Endothelial cell (in vitro differentiated cells): ENCODE measurements around the gene GATAD2B. TPM values are rescaled to one million over a fixed set of nuclear protein-coding genes. Genes with fewer than 3 reads are reported as not detected.

Experiments
- DNase-seq: peaks from one replicate; pipeline ENCODE4 v3.0.0; 2021; ENCODE audit warnings: low spot score
- H3K27ac Mint-ChIP-seq: one replicate; pipeline ENCODE4 v1.8.0; 2021; ENCODE audit warnings: mixed read lengths, inconsistent platforms; ENCODE audit not compliant: unreplicated experiment
- H3K27me3 Mint-ChIP-seq: one replicate; pipeline ENCODE4 v1.8.0; 2021; ENCODE audit warnings: mild to moderate bottlenecking, moderate library complexity, mixed read lengths, inconsistent platforms; ENCODE audit not compliant: unreplicated experiment
- H3K36me3 Mint-ChIP-seq: one replicate; pipeline ENCODE4 v1.8.0; 2021; ENCODE audit warnings: mild to moderate bottlenecking, low read depth, mixed read lengths, inconsistent platforms; ENCODE audit not compliant: unreplicated experiment
- H3K4me1 Mint-ChIP-seq: one replicate; pipeline ENCODE4 v1.8.0; 2021; ENCODE audit warnings: mild to moderate bottlenecking, mixed read lengths, inconsistent platforms; ENCODE audit not compliant: unreplicated experiment
- H3K4me3 Mint-ChIP-seq: one replicate; pipeline ENCODE4 v1.8.0; 2021; ENCODE audit warnings: mild to moderate bottlenecking, mixed read lengths, inconsistent platforms; ENCODE audit not compliant: unreplicated experiment
- H3K9me3 Mint-ChIP-seq: one replicate; pipeline ENCODE4 v1.8.0; 2021; ENCODE audit warnings: mixed read lengths, inconsistent platforms; ENCODE audit not compliant: unreplicated experiment
- total RNA-seq: library from RNA; stranded (reverse); fragmentation: NEBNext Ultra II Directional; extraction: Animal tissue kit (Norgen Biotek cat#: 25700); gene quantifications from one replicate; pipeline ENCODE4 v1.2.1, GENCODE V29; 2021; ENCODE audit not compliant: unreplicated experiment
- TF ChIP-seq, protein P1 (sequence below): fragments of 200-600 bp; sonication (generic); IDR thresholded peaks from one replicate; pipeline ENCODE4 v1.5.0; 2021; ENCODE audit warnings: antibody characterized with exemption; ENCODE audit not compliant: unreplicated experiment

The GATAD2B gene
- total RNA-seq, 1 donor from 2014 or later, result 45.4 TPM

DNA sequence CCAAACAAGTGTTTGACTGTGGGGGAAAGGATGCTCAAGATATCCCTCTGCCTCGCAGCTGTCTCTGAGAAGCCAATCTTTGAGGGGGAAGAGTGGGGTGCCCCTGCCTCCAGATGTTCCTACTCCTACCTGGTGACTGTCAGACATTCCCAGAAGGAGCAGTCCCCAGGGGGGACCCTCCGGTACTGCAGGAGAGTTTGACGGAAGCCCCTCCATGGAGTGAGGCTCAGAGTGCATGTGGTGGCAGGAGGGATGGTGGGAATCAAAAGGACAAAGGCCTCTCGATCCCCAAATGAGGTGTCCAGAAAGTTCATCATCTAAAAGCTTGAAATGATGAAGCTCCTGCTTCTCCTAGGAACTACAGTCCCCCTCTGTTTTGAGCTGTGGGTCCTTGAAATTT, 142.2 kb downstream of the GATAD2B start:
- peaks cover 21% of the 10 kb centered on the region for H3K27me3 Mint-ChIP-seq
- peaks cover 27% of the 10 kb centered on the region for H3K36me3 Mint-ChIP-seq
- no peak for DNase-seq

DNA sequence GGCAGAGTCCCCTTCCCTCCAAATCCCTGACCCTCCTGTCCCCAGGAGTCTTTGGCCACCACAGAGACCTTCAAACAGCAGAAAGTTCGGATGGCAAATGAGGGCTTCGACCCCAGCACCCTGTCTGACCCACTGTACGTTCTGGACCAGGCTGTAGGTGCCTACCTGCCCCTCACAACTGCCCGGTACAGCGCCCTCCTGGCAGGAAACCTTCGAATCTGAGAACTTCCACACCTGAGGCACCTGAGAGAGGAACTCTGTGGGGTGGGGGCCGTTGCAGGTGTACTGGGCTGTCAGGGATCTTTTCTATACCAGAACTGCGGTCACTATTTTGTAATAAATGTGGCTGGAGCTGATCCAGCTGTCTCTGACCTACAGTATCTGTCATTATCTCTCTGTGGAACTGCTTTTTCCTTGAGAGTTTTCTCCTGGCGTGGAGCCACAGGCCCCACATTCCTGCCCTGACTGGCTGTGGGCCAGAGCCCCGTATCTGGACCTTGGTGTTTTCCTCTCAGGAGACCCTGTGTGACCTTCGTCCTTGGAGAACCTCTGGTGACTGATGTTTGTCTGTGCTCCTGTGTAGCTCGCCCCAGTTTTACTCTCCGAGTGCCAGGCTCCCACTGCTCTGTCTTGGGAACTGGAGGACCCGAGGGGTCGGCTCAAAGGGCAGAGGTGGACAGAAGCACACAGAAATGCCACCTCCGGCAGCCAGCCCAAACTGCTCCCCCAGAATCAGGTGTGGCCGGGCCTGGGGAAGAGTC, 142.8 kb downstream of the GATAD2B start:
- H3K4me3 Mint-ChIP-seq, result peak overlapping the region; percentile 77
- peaks cover 27% of the 10 kb centered on the region for H3K36me3 Mint-ChIP-seq
- peak overlapping the region; percentile 75 for H3K27ac Mint-ChIP-seq
- no peaks in the 10 kb centered on the region for H3K9me3 Mint-ChIP-seq
- TF ChIP-seq, protein P1, sequence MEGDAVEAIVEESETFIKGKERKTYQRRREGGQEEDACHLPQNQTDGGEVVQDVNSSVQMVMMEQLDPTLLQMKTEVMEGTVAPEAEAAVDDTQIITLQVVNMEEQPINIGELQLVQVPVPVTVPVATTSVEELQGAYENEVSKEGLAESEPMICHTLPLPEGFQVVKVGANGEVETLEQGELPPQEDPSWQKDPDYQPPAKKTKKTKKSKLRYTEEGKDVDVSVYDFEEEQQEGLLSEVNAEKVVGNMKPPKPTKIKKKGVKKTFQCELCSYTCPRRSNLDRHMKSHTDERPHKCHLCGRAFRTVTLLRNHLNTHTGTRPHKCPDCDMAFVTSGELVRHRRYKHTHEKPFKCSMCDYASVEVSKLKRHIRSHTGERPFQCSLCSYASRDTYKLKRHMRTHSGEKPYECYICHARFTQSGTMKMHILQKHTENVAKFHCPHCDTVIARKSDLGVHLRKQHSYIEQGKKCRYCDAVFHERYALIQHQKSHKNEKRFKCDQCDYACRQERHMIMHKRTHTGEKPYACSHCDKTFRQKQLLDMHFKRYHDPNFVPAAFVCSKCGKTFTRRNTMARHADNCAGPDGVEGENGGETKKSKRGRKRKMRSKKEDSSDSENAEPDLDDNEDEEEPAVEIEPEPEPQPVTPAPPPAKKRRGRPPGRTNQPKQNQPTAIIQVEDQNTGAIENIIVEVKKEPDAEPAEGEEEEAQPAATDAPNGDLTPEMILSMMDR, result no peak
- peaks cover 26% of the 10 kb centered on the region for H3K4me1 Mint-ChIP-seq
- DNase-seq, result no peak
- H3K27me3 Mint-ChIP-seq, result peaks cover 21% of the 10 kb centered on the region

More for the DNA sequence above, 142.2 kb downstream of the GATAD2B start:
- no peak overlapping the region for H3K4me3 Mint-ChIP-seq
- no peaks in the 10 kb centered on the region for H3K9me3 Mint-ChIP-seq
- peaks cover 25% of the 10 kb centered on the region for H3K4me1 Mint-ChIP-seq
- no peak overlapping the region for H3K27ac Mint-ChIP-seq
- TF ChIP-seq, protein P1, result no peak

DNA sequence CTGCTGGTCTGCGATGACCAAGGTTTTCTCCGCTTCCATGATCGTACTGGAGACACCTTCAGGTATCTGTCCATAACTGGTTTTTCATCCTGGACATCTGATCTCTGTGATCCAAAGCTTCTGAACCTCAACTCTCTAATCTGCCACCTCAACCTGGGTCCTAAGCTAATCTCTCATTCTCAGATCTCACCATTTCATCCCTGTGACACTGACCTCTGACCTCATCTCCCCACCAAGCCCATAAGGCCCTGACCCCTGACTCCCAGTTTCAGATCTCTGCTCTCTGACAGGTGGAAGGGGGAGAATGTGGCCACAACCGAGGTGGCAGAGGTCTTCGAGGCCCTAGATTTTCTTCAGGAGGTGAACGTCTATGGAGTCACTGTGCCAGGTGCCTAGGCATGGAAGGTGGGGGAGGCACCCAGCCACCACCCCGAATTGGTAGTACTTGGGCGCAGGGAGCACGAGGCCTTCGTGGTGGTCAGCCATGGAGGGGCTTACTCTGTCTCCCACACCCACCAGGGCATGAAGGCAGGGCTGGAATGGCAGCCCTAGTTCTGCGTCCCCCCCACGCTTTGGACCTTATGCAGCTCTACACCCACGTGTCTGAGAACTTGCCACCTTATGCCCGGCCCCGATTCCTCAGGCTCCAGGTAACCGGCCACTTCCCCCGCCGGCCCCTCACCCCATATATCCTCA, 143.8 kb downstream of the GATAD2B start:
- TF ChIP-seq, protein P1, result no peak
- H3K4me1 Mint-ChIP-seq, result peaks cover 36% of the 10 kb centered on the region

DNA sequence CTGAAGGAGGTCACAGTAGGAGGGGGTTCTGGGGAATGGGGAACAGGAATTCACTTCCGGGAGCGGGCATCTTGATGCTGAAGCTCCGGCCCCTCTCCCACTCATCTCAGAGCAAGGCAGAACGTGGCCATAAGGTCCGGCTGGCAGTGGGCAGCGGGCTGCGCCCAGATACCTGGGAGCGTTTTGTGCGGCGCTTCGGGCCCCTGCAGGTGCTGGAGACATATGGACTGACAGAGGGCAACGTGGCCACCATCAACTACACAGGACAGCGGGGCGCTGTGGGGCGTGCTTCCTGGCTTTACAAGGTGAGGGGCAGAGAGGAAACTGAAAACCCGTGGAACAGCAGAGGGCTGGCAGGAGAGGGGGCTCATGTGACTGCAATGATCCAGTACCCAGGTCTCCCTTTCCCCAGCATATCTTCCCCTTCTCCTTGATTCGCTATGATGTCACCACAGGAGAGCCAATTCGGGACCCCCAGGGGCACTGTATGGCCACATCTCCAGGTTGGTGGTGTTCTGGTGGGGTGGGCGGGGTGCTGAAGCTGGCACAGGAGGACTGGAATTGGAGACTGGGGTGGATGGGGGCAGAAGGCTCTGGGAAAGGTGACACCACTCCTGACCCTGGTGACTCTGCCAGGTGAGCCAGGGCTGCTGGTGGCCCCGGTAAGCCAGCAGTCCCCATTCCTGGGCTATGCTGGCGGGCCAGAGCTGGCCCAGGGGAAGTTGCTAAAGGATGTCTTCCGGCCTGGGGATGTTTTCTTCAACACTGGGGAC, 144.5 kb downstream of the GATAD2B start:
- H3K4me3 Mint-ChIP-seq, result peak overlapping the region; percentile 82
- H3K27ac Mint-ChIP-seq, result peak overlapping the region; percentile 5
- peaks cover 21% of the 10 kb centered on the region for H3K27me3 Mint-ChIP-seq
- no peak for DNase-seq
- peaks cover 27% of the 10 kb centered on the region for H3K36me3 Mint-ChIP-seq
- TF ChIP-seq, protein P1, result no peak
- H3K9me3 Mint-ChIP-seq, result no peaks in the 10 kb centered on the region
- H3K4me1 Mint-ChIP-seq, result peaks cover 42% of the 10 kb centered on the region

More for the DNA sequence above, 143.8 kb downstream of the GATAD2B start:
- H3K27me3 Mint-ChIP-seq, result peaks cover 21% of the 10 kb centered on the region
- peak overlapping the region; percentile 24 for H3K4me3 Mint-ChIP-seq
- DNase-seq, result no peak
- peak overlapping the region; percentile 75 for H3K27ac Mint-ChIP-seq
- no peaks in the 10 kb centered on the region for H3K9me3 Mint-ChIP-seq
- H3K36me3 Mint-ChIP-seq, result peaks cover 27% of the 10 kb centered on the region
